Stomach (tissue), 4 donors: ENCODE data around the gene THTPA.

Source experiments
- CTCF ChIP-seq, 7 experiments: fragments of 450-650 bp in 4 of 7; fragments of 200-600 bp in 3 of 7; sonication (generic) in 3 of 7; IDR thresholded peaks; one replicate each; pipeline ENCODE4 v1.5.1; 2016 to 2019; ENCODE audit warnings: antibody characterized with exemption in 7 of 7, control low read depth in 2 of 7, mild to moderate bottlenecking in 1 of 7
- EP300 ChIP-seq: sonication (generic); formaldehyde crosslinking; IDR thresholded peaks from one replicate; pipeline ENCODE4 v1.6.1; 2017; ENCODE audit warnings: antibody characterized with exemption
- POLR2A ChIP-seq, 4 donors: fragments of 450-650 bp; IDR thresholded peaks; one replicate each; pipeline ENCODE4 v1.6.1; 2016; ENCODE audit warnings: antibody characterized with exemption in 4 of 4, control low read depth in 2 of 4, mild to moderate bottlenecking in 1 of 4, moderate library complexity in 1 of 4
- POLR2AphosphoS5 ChIP-seq, 3 donors: sonication (generic); formaldehyde crosslinking; IDR thresholded peaks; one replicate each; pipeline ENCODE4 v1.6.1; 2016; ENCODE audit warnings: antibody characterized with exemption in 3 of 3

- TF ChIP-seq CTCF (IDR thresholded peaks at IDR 0.05): no peak
- no peak for TF ChIP-seq POLR2A (IDR thresholded peaks at IDR 0.05)
- TF ChIP-seq EP300: no peak
- no peak for TF ChIP-seq POLR2AphosphoS5 (IDR thresholded peaks at IDR 0.05)
These were observed 48.7 kb downstream of the THTPA start for GRCh38 chr14:23604675-23605170.
